ENCODE data around the gene RPL27. TPM values are rescaled to one million over a fixed set of nuclear protein-coding genes. Genes with fewer than 3 reads are reported as not detected.

Gene RPL27
- total RNA-seq, 1 donor from 2014 or later, result 1,148 TPM

- no peak for TF ChIP-seq CTCF (conservative IDR thresholded peaks at IDR 0.05)
- Mint-ChIP-seq H3K27me3 (no peaks in the 10 kb centered on the region), H3K4me1 (ENCODE audit: unreplicated experiment) (peaks cover 17% of the 10 kb centered on the region), H3K36me3 (peaks cover 13% of the 10 kb centered on the region), H3K9me3 (no peaks in the 10 kb centered on the region), H3K4me3 (no peak overlapping the region), H3K27ac (peak overlapping the region; percentile 25)
- no peak for DNase-seq (ENCODE audit: extremely low spot score, unreplicated experiment)
These were observed 5.4 kb downstream of the RPL27 start for GRCh38 chr17:43003542-43004172.

GRCh38 chr17:43006639-43007551 lies 8.7 kb downstream of the RPL27 start, which contains the start of gene IFI35:
TSS of gene IFI35 (plus strand) at chr17:43006784. CDS start at chr17:43006948, 164 bp downstream.
- peaks cover 14% of the 10 kb centered on the region for H3K4me1 Mint-ChIP-seq (ENCODE audit: unreplicated experiment)
- H3K4me3 Mint-ChIP-seq, result peak within 1 kb of the TSS; percentile 87
- H3K9me3 Mint-ChIP-seq, result no peaks in the 10 kb centered on the region
- no peak for DNase-seq (ENCODE audit: extremely low spot score, unreplicated experiment)
- TF ChIP-seq CTCF (conservative IDR thresholded peaks at IDR 0.05), result no peak
- peak within 1 kb of the TSS; percentile 91 for H3K27ac Mint-ChIP-seq
- H3K36me3 Mint-ChIP-seq, result peaks cover 2% of the 10 kb centered on the region
- H3K27me3 Mint-ChIP-seq, result no peaks in the 10 kb centered on the region

- H3K4me3 Mint-ChIP-seq, result no peak overlapping the region
- no peaks in the 10 kb centered on the region for H3K9me3 Mint-ChIP-seq
- peaks cover 7% of the 10 kb centered on the region for H3K36me3 Mint-ChIP-seq
- peak overlapping the region; percentile 80 for H3K27ac Mint-ChIP-seq
- H3K27me3 Mint-ChIP-seq, result no peaks in the 10 kb centered on the region
- DNase-seq (ENCODE audit: extremely low spot score, unreplicated experiment), result no peak
- TF ChIP-seq CTCF (conservative IDR thresholded peaks at IDR 0.05), result no peak
- peaks cover 20% of the 10 kb centered on the region for H3K4me1 Mint-ChIP-seq (ENCODE audit: unreplicated experiment)
These were observed 12.6 kb downstream of the RPL27 start for GRCh38 chr17:43010667-43011308.

GRCh38 chr17:43011728-43012472 lies 13.7 kb downstream of the RPL27 start:
- H3K27ac Mint-ChIP-seq, result peak overlapping the region; percentile 61
- H3K36me3 Mint-ChIP-seq, result peaks cover 7% of the 10 kb centered on the region
- no peak overlapping the region for H3K4me3 Mint-ChIP-seq
- no peak for DNase-seq (ENCODE audit: extremely low spot score, unreplicated experiment)
- H3K4me1 Mint-ChIP-seq (ENCODE audit: unreplicated experiment), result peaks cover 14% of the 10 kb centered on the region
- H3K27me3 Mint-ChIP-seq, result no peaks in the 10 kb centered on the region
- H3K9me3 Mint-ChIP-seq, result no peaks in the 10 kb centered on the region
- TF ChIP-seq CTCF (conservative IDR thresholded peaks at IDR 0.05), result no peak

GRCh38 chr17:43013296-43013695 lies 15.1 kb downstream of the RPL27 start:
- peaks cover 11% of the 10 kb centered on the region for H3K36me3 Mint-ChIP-seq
- peaks cover 20% of the 10 kb centered on the region for H3K4me1 Mint-ChIP-seq (ENCODE audit: unreplicated experiment)
- no peaks in the 10 kb centered on the region for H3K9me3 Mint-ChIP-seq
- no peaks in the 10 kb centered on the region for H3K27me3 Mint-ChIP-seq
- DNase-seq (ENCODE audit: extremely low spot score, unreplicated experiment), result no peak
- H3K27ac Mint-ChIP-seq, result peak overlapping the region; percentile 23
- TF ChIP-seq CTCF (conservative IDR thresholded peaks at IDR 0.05), result no peak
- no peak overlapping the region for H3K4me3 Mint-ChIP-seq

All from type B pancreatic cell (in vitro differentiated cells).